B cell (primary cell): Measurements from ENCODE around the gene ADK. TPM values are rescaled to one million over a fixed set of nuclear protein-coding genes. Genes with fewer than 3 reads are reported as not detected.

ENCODE experiments used
- ATAC-seq: fragments of 200-7000 bp; cut with Tn5 transposase; one replicate; pipeline ENCODE4 v1.10.0; 2021; ENCODE audit warnings: low read depth, mild to moderate bottlenecking, moderate number of reproducible peaks, moderate library complexity
- CTCF ChIA-PET: fragments of 350-600 bp; sonication (Branson Sonifier 250); formaldehyde crosslinking; loops from one replicate; lab custom pipeline; 2021; ENCODE audit warnings: antibody characterized with exemption, inconsistent platforms; lab: Charles Lee
- POLR2A ChIA-PET: fragments of 350-600 bp; sonication (Branson Sonifier 250); formaldehyde crosslinking; loops from one replicate; lab custom pipeline; 2021; ENCODE audit warnings: antibody characterized with exemption; lab: Charles Lee
- DNase-seq: peaks from one replicate; pipeline ENCODE4 v3.0.0; 2013
- H2AFZ ChIP-seq: 2 replicates; pipeline ENCODE4 v1.6.1; 2012; ENCODE audit warnings: mild to moderate bottlenecking, low read depth, low read length; ENCODE audit not compliant: insufficient read depth, poor library complexity, severe bottlenecking
- H3K27ac ChIP-seq, 2 donors: 1 replicate in 1 of 2; 2 replicates in 1 of 2; pipeline ENCODE4 v1.5.1; 2012 to 2013; ENCODE audit warnings: low read length in 2 of 2, mild to moderate bottlenecking in 2 of 2, moderate library complexity in 1 of 2
- H3K27me3 ChIP-seq, 4 experiments: fragments of 200-600 bp in 1 of 4; sonication (generic) in 1 of 4; replicated peaks in 1 of 4; 1 replicate in 2 of 4; 2 replicates in 2 of 4; pipeline versions ENCODE4 v1.6.1 to v1.7.0; 2013 to 2016; ENCODE audit warnings: low read length in 3 of 4, mild to moderate bottlenecking in 2 of 4, mixed read lengths in 1 of 4, moderate library complexity in 1 of 4; ENCODE audit not compliant: insufficient read depth in 4 of 4, control insufficient read depth in 3 of 4; ENCODE audit errors: control extremely low read depth in 1 of 4
- H3K36me3 ChIP-seq, 2 experiments: replicated peaks in 1 of 2; 1 replicate in 1 of 2; 2 replicates in 1 of 2; pipeline versions ENCODE4 v1.6.1 to v1.7.1; 2013; ENCODE audit warnings: low read length in 1 of 2; ENCODE audit not compliant: insufficient read depth in 2 of 2, control insufficient read depth in 1 of 2; ENCODE audit errors: control extremely low read depth in 1 of 2, extremely low read depth in 1 of 2
- H3K4me1 ChIP-seq, 2 donors: fragments of 200-600 bp in 1 of 2; sonication (generic) in 1 of 2; 1 replicate in 1 of 2; 2 replicates in 1 of 2; pipeline versions ENCODE4 v1.5.1 to v1.6.1; 2013 to 2017; ENCODE audit warnings: low read length in 2 of 2; ENCODE audit not compliant: control insufficient read depth in 2 of 2, insufficient read depth in 2 of 2
- H3K4me2 ChIP-seq: replicated peaks from 2 replicates; pipeline ENCODE3; 2012; ENCODE audit warnings: mild to moderate bottlenecking, low read depth, low read length; ENCODE audit not compliant: poor library complexity, severe bottlenecking
- H3K4me3 ChIP-seq, 5 experiments: fragments of 200-600 bp in 1 of 5; sonication (generic) in 1 of 5; 1 replicate in 3 of 5; 2 replicates in 2 of 5; pipeline versions ENCODE4 v1.5.1 to v1.7.0; 2011 to 2016; ENCODE audit warnings: low read length in 4 of 5, mild to moderate bottlenecking in 4 of 5, low read depth in 2 of 5, control low read depth in 1 of 5, moderate library complexity in 1 of 5; ENCODE audit not compliant: insufficient read depth in 1 of 5; ENCODE audit errors: control extremely low read depth in 1 of 5, extremely low read depth in 1 of 5
- H3K79me2 ChIP-seq: fragments of 200-600 bp; sonication (generic); one replicate; pipeline ENCODE4 v1.6.0; 2016; ENCODE audit warnings: low read length; ENCODE audit not compliant: control insufficient read depth, insufficient read depth
- H3K9ac ChIP-seq: fragments of 200-600 bp; sonication (generic); 2 replicates; pipeline ENCODE4 v1.6.1; 2017; ENCODE audit warnings: mild to moderate bottlenecking, low read length, moderate library complexity
- H3K9me3 ChIP-seq, 3 donors: one replicate each; pipeline versions ENCODE4 v1.6.1 to v1.7.1; 2013; ENCODE audit warnings: low read length in 2 of 3; ENCODE audit not compliant: control insufficient read depth in 2 of 3, insufficient read depth in 1 of 3; ENCODE audit errors: control extremely low read depth in 1 of 3
- H4K20me1 ChIP-seq: 2 replicates; pipeline ENCODE4 v1.6.0; 2012; ENCODE audit warnings: mild to moderate bottlenecking, low read length; ENCODE audit not compliant: insufficient read depth, control insufficient read depth, poor library complexity, severe bottlenecking
- H3K27ac Mint-ChIP-seq: one replicate; pipeline ENCODE4 v1.8.0; 2021; ENCODE audit warnings: mixed read lengths
- H3K27me3 Mint-ChIP-seq: one replicate; pipeline ENCODE4 v1.8.0; 2021; ENCODE audit warnings: mixed read lengths
- H3K4me1 Mint-ChIP-seq: one replicate; pipeline ENCODE4 v1.8.0; 2021; ENCODE audit warnings: mixed read lengths
- H3K4me3 Mint-ChIP-seq: one replicate; pipeline ENCODE4 v1.8.0; 2021; ENCODE audit warnings: mixed read lengths
- H3K9me3 Mint-ChIP-seq: one replicate; pipeline ENCODE4 v1.8.0; 2022; ENCODE audit warnings: mixed read lengths; ENCODE audit not compliant: insufficient read depth
- CTCF ChIP-seq: fragments of 200-600 bp; IDR thresholded peaks from one replicate; pipeline ENCODE4 v1.8.0; 2022; ENCODE audit warnings: antibody characterized with exemption, mild to moderate bottlenecking
- EZH2 ChIP-seq: IDR thresholded peaks from 2 replicates; pipeline ENCODE4 v1.6.1; 2012; ENCODE audit warnings: borderline replicate concordance, low read depth, mild to moderate bottlenecking, moderate library complexity, low read length; ENCODE audit not compliant: insufficient read depth, poor library complexity, severe bottlenecking
- WGBS: methylation state at CpG from one replicate; pipeline ENCODE4 v1.1.5; 2013; ENCODE audit warnings: missing lambda C conversion rate; ENCODE audit not compliant: insufficient coverage; 5-methylcytosine and 5-hydroxymethylcytosine counted together
- intact Hi-C: fragments of 100-400 bp; cut with micrococcal nuclease; formaldehyde crosslinking; loops from one replicate; pipeline ENCODE4 v1.10.0; 2022
- polyA plus RNA-seq: library from polyadenylated mRNA; depleted of rRNA; stranded (reverse); fragments of >200 nt; gene quantifications from 2 replicates; pipeline ENCODE4 v1.2.3, GENCODE V29; 2012
- total RNA-seq, 2 donors: library from RNA; stranded (reverse); fragments of 120-200 nt in 1 of 2; gene quantifications; 1 replicate in 1 of 2; 2 replicates in 1 of 2; pipeline versions ENCODE4 v1.2.3 to v1.2.4, GENCODE V29; 2013 to 2022

The ADK gene
- total and polyA plus RNA-seq, 2 donors (not counting 1 experiment from before 2014, with no cell fraction given): 37.2 to 52.6 TPM

GRCh38 chr10:74634995-74635536 is 484.0 kb downstream of the ADK start:
- Histone ChIP-seq H4K20me1 (no peaks in the 10 kb centered on the region), H3K27me3 (no peaks in the 10 kb centered on the region), H3K4me2 (no peak overlapping the region), H3K27ac (no peak overlapping the region), H3K9me3 (peaks cover 2 to 17% (median 14%) of the 10 kb centered on the region in 3 donors), H3K4me3 (no peak overlapping the region), H3K36me3 (peaks cover 0 to 22% of the 10 kb centered on the region in 2 experiments), H3K4me1 (no peaks in the 10 kb centered on the region), H3K79me2 (no peaks in the 10 kb centered on the region), H2AFZ (no peak overlapping the region), H3K9ac (no peak overlapping the region)
- Mint-ChIP-seq H3K27me3 (no peaks in the 10 kb centered on the region), H3K9me3 (peaks cover 13% of the 10 kb centered on the region), H3K4me3 (no peak overlapping the region), H3K27ac (no peak overlapping the region), H3K4me1 (peaks cover 7% of the 10 kb centered on the region)
- ATAC-seq: no peak
- POLR2A ChIA-PET: no interaction called here
- intact Hi-C loops: no loop called here
- no peak for TF ChIP-seq CTCF
- TF ChIP-seq EZH2: no peak
- no peak for DNase-seq
- CTCF ChIA-PET: no interaction called here

- Mint-ChIP-seq H3K9me3 (peaks cover 13% of the 10 kb centered on the region), H3K27me3 (no peaks in the 10 kb centered on the region), H3K4me1 (peaks cover 12% of the 10 kb centered on the region), H3K4me3 (no peak overlapping the region), H3K27ac (no peak overlapping the region)
- ChIA-PET CTCF (no interaction called here), POLR2A (interaction anchor here (0.6 kb wide), 1 partner anchor 204 kb away, joined by 6 read pairs; no protein-coding TSS in a partner anchor)
- Histone ChIP-seq H3K4me2 (no peak overlapping the region), H3K9ac (no peak overlapping the region), H2AFZ (no peak overlapping the region), H4K20me1 (no peaks in the 10 kb centered on the region), H3K4me3 (no peak overlapping the region), H3K27me3 (no peaks in the 10 kb centered on the region), H3K36me3 (peaks cover 0 to 22% of the 10 kb centered on the region in 2 experiments), H3K79me2 (no peaks in the 10 kb centered on the region), H3K27ac (no peak overlapping the region), H3K4me1 (no peaks in the 10 kb centered on the region), H3K9me3 (peaks cover 2 to 17% (median 14%) of the 10 kb centered on the region in 3 donors)
- whole genome bisulfite sequencing: 100% methylated on average over 3 of the region's 4 CpGs
- intact Hi-C loops: no loop called here
- ATAC-seq (no peak), DNase-seq (no peak)
- TF ChIP-seq CTCF (no peak), EZH2 (no peak)
Observed at GRCh38 chr10:74635655-74636054, 484.6 kb downstream of the ADK start.
